Embryonic facial prominence (tissue), 1 donor: ENCODE measurements around the gene TRIAP1.

Experiments
- DNase-seq: peaks from one replicate; pipeline ENCODE4 v3.0.0-alpha.2; 2016; ENCODE audit errors: extremely low spot score

Gene TRIAP1

DNA sequence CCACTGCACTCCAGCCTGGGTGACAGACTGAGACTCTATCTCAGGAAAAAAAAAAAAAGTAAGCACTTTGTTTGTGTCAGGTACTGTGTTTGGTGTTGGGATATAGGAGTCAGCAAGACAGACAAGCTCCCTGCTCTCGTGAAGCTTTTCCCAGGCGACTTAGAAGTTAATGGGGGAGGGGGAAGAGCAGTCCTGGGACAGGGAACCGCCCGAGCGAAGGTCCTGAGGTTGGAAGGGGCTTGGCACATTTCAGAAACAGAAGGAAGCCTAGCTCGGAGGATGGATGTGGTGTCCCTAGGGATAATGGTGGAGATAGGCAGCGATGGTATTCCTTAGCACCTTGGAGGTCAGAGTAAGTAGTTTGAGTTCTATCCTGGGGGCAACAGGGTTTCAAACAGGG is 16.8 kb downstream of the TRIAP1 start:
- DNase-seq: no peak

DNA sequence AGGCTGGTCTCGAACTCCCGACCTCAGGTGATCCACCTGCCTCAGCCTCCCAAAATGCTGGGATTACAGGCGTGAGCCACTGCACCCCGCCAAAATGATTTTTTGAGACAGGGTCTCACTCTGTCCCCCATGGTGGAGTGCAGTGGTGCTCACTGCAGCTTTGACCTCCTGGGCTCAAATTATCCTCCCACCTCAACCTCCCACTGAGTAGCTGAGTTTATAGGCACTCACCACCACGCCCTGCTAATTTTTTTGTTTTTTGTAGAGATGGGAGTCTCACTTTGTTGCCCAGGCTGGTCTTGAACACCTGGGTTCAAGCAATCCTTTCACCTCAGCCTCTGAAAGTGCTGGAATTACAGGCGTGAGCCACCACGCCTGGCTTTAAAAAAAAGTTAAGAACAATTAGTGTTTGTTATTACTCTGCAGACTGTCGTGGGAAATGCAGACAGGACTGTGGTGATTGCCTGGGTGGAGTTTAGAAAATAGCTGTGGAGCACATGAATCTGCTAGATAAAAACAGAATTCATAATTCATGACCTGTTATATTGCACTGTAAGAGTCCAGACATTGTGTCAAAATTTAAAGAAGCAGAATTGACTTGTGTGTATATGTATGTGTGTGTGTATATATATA is 17.5 kb downstream of the TRIAP1 start:
- DNase-seq: no peak

DNA sequence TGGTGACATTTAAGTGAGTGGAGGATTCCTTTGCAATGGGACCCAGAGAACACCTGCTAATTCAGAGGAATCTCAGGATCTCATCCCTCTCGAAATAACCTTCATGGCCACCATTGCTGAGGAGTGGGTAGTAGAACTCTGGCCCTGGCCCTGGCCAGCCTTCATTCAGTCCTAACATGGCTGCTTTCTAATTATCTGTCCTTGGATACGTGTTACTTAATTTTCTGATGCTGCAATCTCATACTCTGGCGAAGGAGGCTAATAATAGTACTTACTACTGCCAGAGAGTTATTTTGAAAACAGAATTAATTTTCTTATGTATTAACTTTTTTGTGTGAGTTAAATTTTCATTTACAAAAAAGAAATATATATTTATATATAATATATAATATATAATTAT is 20.4 kb downstream of the TRIAP1 start:
- DNase-seq: no peak

DNA sequence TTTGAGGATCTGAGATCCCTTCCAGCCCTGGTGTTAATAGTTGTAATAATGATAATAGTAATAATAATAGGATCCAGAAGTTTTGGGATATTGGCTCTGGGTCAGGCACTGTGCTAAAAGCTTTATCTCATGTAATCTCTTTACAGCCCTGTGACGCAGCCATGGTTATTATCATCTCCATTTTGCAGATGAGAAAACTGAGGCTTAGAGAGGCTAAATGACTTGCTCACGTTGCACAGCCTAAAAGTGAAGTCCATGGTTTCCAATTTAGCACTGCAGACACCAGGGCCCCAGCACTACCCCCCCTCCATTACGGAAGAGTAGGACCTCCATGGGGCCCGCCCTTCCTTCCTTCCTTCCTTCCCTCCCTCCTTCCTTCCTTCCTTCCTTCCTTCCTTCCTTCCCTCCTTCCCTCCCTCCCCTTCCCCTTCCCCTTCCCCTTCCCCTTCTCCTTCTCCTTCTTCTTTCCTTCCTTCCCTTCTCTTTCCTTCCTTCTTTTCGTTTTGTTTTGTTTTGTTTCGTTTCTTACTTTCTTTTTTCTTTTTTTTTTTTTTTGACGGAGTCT is 23.2 kb downstream of the TRIAP1 start:
- no peak for DNase-seq

DNA sequence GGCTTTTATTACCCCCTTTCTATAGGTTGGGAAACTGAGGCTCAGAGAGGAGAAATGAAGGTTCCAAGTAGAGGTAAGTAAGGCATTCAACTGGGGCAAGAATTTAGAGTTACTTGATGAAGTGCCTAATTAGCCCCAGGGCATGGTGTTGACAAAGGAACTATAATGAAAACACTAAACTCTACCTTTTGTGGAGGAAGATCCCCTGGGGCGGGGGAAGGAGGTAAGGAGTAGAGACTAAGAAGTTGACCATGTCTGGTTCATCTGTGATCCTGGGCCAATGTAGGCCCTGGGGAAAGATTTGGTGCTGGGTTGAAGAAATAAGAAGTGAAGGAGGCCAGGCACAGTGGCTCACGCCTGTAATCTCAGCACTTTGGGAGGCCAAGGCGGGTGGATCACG is 24.5 kb downstream of the TRIAP1 start:
- DNase-seq: no peak

DNA sequence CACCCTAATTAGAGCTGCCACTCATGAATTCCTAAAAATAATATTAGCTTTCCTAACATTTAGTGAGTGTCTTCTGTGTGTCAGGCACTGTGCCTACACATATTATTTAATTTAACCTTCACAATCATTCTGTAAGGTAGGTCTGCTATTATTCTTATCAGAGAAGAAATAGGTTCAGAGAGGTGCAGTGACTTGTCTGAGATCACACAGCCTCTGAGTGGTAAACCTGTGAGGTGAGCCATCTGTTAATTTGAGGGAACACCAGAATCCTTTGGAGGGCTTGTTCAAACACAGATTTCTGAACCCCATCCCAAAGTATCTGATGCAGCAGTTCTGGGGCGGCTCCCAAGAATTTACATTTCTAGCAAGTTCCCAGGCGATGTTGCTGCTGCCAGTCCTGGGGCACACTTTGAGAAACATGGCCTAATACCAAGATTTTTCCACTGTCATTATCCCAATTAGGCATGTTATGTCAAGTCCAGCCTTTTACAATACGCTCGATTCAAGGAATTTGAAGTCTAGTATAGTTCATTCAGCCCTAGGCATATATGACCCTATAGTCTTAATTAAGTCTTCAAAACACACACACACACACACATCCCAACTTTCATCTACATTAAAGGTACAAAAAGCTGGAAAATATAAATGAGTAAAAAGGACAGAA is 28.1 kb downstream of the TRIAP1 start:
- DNase-seq: no peak

DNA sequence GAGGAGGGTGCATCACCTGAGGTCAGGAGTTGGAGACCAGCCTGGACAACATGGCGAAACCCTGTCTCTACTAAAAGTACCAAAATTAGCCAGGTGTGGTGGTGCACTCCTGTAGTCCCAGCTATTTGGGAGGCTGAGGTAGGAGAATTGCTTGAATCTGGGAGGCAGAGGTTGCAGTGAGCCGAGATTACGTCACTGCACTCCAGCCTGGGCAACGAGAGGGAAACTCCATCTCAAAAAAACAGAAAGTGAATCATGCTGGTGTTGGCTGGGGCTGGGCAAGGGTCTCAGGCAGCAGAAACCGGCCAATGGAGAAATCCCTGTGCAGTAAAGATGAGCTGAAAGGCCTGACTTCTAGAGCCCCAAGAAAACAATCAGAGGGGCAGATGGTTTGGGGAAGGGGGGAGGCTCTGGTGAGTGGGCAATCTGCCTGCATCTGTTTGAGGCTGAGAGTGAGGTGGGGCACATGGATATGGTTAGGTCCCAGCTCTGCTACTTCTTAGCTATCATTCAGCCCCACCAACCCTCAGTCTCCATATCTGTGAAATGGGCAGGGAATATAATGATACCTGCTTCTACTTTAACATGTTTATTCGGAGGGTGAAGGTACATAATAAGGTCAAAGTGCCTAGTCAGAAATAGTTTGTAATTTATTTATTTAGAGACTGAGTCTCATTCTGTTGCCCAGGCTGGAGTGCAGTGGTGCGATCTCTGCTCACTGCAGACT is 29.5 kb downstream of the TRIAP1 start:
- no peak for DNase-seq

DNA sequence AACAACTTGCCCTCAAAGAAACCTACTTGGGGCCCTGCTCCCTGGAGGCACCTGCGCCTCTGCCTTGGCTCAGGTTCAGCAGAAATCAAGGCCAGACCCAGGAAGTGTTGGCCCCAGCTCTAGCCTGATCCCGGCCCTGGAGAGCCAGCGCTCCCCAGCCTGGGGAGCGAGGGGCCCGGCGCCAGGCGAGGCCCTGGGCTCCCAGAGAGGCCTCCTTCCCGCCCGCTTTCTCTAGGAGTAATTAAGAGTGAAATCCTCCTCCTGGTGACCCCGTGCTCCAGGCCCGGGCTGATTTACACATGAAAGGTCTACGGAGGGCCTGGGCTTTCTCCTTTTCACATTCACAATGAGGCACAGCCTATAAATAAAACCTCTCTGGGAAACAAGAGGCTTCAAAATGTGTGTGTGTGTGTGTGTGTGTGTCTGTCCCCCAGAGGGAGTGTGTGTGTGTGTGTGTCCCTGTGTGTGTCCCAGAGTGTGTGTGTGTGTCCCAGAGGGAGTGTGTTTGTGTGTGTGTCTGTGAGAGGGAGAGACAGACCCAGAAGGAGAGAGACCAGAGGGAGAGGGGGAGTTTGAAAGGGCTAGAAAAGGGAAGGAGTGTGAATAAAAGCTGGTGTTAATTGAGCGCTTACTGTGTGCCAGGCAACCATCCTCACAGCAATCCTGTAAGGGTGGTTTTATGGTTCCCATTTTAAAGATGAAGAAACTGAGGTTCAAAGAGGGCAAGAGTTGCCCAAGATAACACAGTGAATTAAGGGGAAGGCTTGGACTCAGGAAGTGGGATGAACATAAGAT is 32.1 kb downstream of the TRIAP1 start:
- DNase-seq: no peak

DNA sequence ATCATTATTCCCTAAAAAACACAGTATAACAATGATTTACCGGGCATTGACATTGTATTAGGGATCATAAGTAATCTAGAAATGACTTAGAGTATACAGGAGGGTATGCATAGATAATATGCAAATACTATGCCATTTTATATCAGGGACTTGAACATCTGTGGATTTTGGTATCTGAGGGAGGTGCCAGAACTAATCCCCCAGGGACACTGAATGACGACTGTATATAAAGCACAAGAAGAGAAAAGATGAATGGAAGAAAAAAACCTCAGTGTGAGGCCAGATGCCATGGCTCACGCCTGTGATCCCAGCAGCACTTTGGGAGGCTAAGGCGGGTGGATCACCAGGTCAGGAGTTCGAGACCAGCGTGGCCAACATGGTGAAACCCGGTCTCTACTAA is 33.8 kb downstream of the TRIAP1 start:
- no peak for DNase-seq

DNA sequence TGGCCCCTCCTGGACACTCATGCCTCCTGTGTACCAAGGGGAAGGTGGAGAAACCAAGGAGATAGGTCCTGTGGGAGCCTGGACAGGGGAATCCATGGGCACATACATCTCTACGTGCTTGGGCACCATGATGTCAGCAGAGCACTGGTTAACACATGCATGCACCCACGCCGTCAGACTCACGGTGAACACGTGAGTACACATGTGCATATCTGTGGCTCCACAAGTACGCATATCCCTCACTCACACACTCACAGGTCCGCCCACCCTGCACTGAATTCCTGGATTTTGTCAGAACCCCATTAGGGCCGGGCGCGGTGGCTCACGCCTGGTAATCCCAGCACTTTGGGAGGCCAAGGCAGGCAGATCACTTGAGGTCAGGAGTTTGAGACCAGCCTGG is 37.4 kb downstream of the TRIAP1 start:
- DNase-seq: no peak

DNA sequence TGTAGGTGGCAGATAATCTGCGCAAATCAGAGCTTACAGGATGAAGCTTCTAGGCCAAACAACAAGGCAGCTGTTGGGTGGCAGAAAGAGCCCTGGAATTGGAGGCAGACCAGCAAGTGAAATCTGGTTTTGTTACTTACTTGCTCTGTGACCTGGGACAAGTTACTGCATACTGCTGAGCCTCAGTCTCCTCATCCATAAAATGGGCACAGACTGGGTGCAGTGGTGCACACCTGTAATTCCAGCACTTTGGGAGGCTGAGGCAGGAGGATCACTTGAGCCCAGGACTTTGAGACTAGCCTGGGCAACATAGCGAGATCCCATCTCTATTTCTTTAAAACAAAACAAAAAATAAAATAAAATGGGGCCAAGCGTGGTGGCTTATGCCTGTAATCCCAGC is 39.6 kb downstream of the TRIAP1 start:
- no peak for DNase-seq

DNA sequence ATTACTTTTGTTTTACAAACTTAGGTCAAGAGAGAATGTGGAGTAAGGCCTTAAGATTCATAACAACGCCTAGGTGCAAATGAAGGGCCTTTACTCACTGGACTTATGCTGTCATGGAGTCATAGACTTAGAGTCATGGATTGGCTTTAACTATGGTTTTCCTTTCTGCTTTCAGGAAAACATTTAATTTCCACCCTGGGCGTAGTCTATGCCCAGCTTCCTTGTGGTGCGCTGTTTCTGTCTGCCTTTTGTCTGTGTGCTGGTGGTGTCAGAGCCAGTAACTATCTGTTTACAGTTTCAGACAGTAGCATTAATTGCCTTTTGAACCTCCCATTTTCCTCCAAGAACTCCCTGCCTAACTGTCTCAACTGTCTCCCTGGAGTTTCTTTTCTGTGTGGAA is 40.1 kb downstream of the TRIAP1 start:
- no peak for DNase-seq

DNA sequence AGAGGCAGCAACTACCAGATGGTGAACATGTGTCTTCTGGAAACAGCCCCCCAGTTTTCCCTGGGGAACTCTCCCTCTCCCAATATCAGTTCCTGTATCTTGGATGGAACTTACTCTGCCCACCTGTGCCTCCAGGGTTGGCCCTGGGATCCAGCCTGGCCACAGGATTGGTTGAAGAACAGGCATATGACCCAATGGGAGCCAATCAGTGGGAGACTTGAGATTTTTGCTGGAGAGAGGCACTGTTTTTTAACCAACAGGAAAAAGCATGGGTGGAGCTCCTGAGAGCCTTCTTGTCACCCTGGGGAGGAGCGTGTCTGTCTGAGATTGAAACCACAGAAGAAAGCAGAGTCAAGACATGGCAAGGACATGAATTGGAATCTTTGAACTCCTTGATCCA is 41.9 kb downstream of the TRIAP1 start:
- no peak for DNase-seq

DNA sequence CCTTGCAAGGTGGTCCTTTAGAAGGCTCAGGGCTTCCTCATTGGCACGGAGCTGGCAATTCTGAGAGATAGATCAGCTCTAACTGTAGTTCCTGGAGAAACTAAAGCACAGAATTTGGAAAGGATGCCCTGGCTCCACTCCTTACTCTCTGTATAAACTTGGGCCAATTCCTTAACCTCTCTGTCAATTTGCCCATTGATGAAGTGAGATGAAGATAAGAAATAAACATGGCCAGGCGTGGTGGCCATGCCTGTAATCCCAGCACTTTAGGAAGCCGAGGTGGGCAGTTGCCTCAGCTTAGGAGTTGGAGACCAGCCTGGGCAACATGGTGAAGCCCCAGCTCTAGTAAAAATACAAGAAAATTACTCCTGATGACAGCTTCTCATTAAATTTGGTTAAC is 42.3 kb downstream of the TRIAP1 start:
- DNase-seq: no peak

DNA sequence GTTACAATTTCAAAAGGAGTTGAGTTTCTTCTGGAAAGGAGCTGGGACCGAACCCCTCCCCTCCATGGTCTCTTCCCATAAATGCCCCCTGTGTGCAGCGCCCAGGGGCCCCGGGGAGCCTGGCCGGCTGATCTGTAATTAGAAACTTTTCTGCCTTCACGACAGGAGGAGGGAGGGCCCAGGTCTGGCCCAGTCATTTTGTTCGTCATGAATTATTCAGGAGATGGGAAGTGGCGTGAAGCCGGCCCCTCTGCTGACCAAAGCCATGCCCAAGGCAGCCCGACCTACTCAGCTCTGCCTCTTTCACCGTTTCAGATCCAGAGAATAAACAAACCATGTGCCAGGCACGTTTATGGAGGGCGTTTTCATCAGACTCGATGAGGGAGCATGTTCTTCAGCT is 44.0 kb downstream of the TRIAP1 start:
- DNase-seq: no peak

DNA sequence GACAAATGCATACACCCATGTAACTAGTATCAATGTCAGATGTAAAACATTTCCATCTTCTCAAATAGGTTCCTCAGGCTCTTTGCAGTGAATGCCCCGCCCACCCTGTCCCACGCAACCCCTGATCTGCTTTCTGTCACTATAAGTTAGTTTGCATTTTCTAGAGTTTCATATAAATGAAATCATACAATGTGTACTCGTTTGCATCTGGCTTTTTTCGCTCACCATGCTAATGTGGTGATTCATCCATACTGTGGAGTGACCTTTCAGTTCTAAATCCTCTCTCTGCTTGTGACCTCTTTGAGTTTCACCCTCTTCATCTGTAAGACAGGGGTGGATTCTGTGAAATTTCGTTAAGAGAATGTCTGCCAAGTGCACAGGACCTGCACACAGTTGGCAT is 46.7 kb downstream of the TRIAP1 start:
- DNase-seq: no peak

DNA sequence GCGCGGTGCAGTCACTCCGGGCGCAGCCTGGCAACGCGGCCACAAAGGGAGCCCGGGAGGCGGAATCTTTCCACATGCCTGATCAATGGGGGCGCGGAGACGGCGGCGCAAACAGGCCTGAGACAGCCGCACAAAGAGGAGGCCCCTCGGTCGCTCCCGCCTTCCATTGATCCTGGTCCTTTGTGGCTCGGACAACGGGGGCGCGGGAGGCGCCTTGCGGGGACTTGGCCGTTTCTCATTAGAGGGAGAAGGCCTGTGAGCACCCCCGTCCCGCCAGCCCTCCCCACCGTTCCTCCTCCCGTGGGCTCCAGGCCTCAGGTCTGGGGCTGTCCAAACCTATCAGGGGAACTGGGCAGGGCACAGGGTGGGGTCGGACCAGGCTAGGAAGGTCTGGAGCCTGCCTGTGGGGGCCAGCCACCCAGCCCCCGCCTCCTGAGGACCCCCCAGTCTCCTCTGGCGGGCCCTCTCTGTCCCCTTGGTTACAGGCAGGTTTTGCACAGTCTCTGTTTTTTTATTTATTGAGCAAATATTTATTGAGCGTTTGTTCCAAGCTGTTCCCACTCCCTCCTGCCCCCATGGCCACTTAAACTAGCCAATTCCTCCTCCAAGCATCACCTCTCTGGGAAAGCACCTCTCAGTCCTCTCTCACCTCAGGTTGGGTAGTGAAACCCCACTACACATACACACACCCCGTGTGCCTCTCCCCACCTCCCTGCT is 48.2 kb downstream of the TRIAP1 start:
- DNase-seq: no peak

DNA sequence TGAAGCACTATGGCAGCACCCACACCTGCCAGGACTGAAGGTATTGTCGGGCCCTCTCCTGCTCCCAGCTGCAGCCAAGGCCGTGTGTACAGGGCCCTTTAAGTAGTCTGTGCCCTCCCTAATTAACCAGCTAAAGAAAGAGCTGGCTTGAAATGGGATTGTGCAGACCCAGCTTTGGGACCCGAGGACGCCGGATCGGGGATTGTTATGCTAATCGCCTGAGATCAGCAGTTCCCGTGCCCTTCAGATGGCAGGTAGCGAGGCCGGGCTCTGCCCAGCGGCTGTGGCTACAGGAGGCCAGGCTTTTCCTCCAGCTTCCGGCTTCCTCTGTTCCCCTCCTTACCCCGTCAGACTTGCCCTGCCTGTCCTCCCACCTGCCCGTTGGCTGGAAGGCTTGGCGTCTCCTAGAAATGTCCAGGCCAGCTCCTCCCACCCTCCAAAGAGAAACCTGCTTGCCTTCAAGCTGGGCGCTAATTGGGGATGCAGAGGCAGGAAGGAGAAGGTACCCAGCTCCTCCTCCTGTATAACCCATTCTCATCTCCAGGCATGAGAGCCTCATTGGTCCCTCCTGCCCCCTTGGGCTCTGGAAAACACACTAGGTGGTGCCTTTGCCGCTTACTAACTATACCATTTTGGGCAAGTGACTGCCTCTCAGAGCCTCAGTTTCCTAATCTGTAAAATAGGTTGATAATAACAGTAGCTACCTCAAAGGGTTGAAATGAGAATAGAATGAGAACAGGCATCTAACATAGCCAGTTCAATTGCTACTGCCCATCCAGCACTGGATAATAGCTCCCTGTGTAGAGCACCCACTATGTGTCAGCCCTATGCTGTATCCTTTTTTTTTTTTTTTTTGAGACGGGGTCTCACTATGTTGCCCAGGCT is 51.5 kb downstream of the TRIAP1 start:
- DNase-seq: no peak
